Testis (tissue), 2 donors: ENCODE data around the gene RNF182.

ENCODE experiments used
- CTCF ChIP-seq, 3 experiments: fragments of 450-650 bp in 2 of 3; fragments of 200-600 bp in 1 of 3; sonication (generic) in 1 of 3; IDR thresholded peaks; one replicate each; pipeline ENCODE4 v1.5.1; 2016 to 2019; ENCODE audit warnings: antibody characterized with exemption in 3 of 3, mild to moderate bottlenecking in 2 of 3, moderate library complexity in 1 of 3
- POLR2A ChIP-seq: fragments of 450-650 bp; IDR thresholded peaks from one replicate; pipeline ENCODE4 v1.6.1; 2017; ENCODE audit warnings: antibody characterized with exemption, mild to moderate bottlenecking, moderate library complexity

- TF ChIP-seq CTCF (IDR thresholded peaks at IDR 0.05) (no peak), POLR2A (no peak)
Observed at GRCh38 chr6:13946506-13946905, 21.8 kb downstream of the RNF182 start.
